Glutamatergic neuron (in vitro differentiated cells): ENCODE data around the gene GFY. TPM values are rescaled to one million over a fixed set of nuclear protein-coding genes. Genes with fewer than 3 reads are reported as not detected.
"Not testable (repeated sequence)": the region's sequence is repeated elsewhere in the genome, so short reads cannot be mapped to it uniquely, and the experiment has no call there.

Source experiments
- DNase-seq: peaks from one replicate; pipeline ENCODE4 v3.0.0; 2022
- H3K27ac Mint-ChIP-seq: one replicate; pipeline ENCODE4 v1.8.0; 2020; ENCODE audit warnings: mild to moderate bottlenecking, mixed read lengths, inconsistent platforms; ENCODE audit not compliant: unreplicated experiment
- H3K27me3 Mint-ChIP-seq: one replicate; pipeline ENCODE4 v1.8.0; 2020; ENCODE audit warnings: mild to moderate bottlenecking, moderate library complexity, mixed read lengths, inconsistent platforms; ENCODE audit not compliant: unreplicated experiment
- H3K36me3 Mint-ChIP-seq: one replicate; pipeline ENCODE4 v1.8.0; 2020; ENCODE audit warnings: mild to moderate bottlenecking, mixed read lengths, inconsistent platforms; ENCODE audit not compliant: unreplicated experiment
- H3K4me1 Mint-ChIP-seq: one replicate; pipeline ENCODE4 v1.8.0; 2020; ENCODE audit warnings: mild to moderate bottlenecking, low read depth, mixed read lengths, inconsistent platforms; ENCODE audit not compliant: unreplicated experiment
- H3K4me3 Mint-ChIP-seq: one replicate; pipeline ENCODE4 v1.8.0; 2020; ENCODE audit warnings: mild to moderate bottlenecking, mixed read lengths, inconsistent platforms; ENCODE audit not compliant: unreplicated experiment
- H3K9me3 Mint-ChIP-seq: one replicate; pipeline ENCODE4 v1.8.0; 2020; ENCODE audit warnings: mild to moderate bottlenecking, moderate library complexity, mixed read lengths, inconsistent platforms; ENCODE audit not compliant: unreplicated experiment
- CTCF ChIP-seq: fragments of 200-600 bp; sonication (generic); IDR thresholded peaks from one replicate; pipeline ENCODE4 v1.5.0; 2021; ENCODE audit not compliant: partially characterized antibody, unreplicated experiment
- total RNA-seq: library from RNA; stranded (reverse); fragmentation: NEBNext Ultra II Directional; extraction: Animal tissue kit (Norgen Biotek cat#: 25700); gene quantifications from one replicate; pipeline ENCODE4 v1.2.1, GENCODE V29; 2021; ENCODE audit not compliant: unreplicated experiment

Gene GFY
- total RNA-seq, 1 donor from 2014 or later = 0.88 TPM

DNA sequence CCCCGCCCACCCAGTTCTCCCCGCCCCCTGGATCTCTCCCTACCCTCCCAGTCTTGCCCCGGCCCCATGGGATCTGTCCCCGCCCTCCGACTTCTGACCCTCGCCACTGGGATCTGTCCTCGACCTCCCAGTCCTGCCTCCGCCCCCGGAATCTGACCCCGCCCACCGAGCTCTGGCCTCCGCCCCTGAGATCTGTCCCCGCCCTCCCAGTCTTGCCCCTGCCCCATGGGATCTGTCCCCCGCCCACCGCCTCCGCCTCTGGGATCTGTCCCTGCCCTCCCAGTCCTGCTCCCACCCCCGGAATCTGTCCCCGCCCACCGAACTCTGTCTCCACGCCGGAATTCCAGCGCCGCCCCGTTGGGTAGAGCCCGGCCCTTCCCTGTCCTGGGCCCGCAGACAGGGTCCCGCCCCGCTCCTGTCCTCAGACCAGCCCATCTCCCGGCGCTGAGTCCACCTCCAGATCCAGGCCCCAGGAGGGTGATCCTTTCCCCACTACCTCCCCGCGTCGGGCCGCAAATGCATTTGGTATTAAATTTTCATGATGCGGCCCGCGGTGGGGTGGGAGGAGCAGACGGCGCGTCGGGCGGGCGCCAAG, 17.7 kb downstream of the GFY start:
- Mint-ChIP-seq H3K27me3 (peaks cover 18% of the 10 kb centered on the region), H3K27ac (peak overlapping the region; percentile 96), H3K9me3 (peaks cover 14% of the 10 kb centered on the region), H3K4me1 (peaks cover 22% of the 10 kb centered on the region), H3K36me3 (no peaks in the 10 kb centered on the region), H3K4me3 (peak overlapping the region; percentile 88)
- TF ChIP-seq CTCF = no peak
- peak; percentile 100 for DNase-seq

DNA sequence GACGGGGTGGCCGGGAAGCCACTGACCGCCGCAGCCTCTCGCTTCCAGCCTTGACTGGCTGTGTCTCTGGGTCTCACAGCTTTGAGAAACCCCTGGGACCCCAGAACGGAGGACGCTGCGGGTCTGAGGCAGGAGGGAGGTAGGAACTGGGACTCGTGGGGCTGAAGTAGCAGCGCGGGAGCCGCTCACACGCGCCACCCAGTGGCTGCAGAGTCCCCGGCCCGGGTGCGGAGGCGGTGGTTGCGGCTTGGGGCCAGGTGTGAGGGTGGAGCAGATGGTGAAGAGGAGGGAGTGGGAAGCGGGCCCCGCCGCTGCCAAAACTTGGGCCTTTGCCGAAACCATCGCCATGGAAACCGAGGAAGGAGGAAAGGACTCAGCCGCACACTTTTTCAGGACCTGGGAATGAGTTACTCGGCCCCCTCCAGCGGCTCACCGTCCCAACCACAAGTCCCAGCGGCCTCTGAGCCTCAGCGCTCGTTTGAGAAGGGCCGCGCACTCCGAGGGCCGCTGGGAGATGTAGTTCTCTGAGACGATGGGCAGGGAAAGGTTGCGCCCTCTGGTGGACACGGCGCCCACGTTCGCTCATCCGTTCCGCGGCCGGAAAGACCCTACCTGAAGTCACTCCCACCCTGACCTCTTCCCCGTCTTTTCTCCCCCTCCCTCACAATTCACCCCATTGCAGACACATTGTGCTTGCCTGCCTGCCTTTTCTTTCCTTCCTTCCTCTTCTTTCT, 18.3 kb downstream of the GFY start:
- H3K27ac Mint-ChIP-seq = peak overlapping the region; percentile 72
- H3K4me3 Mint-ChIP-seq = peak overlapping the region; percentile 88
- peaks cover 18% of the 10 kb centered on the region for H3K9me3 Mint-ChIP-seq
- DNase-seq = peak; percentile 96
- peaks cover 15% of the 10 kb centered on the region for H3K27me3 Mint-ChIP-seq
- TF ChIP-seq CTCF = peak; percentile 79
- H3K4me1 Mint-ChIP-seq = peaks cover 20% of the 10 kb centered on the region
- no peaks in the 10 kb centered on the region for H3K36me3 Mint-ChIP-seq

DNA sequence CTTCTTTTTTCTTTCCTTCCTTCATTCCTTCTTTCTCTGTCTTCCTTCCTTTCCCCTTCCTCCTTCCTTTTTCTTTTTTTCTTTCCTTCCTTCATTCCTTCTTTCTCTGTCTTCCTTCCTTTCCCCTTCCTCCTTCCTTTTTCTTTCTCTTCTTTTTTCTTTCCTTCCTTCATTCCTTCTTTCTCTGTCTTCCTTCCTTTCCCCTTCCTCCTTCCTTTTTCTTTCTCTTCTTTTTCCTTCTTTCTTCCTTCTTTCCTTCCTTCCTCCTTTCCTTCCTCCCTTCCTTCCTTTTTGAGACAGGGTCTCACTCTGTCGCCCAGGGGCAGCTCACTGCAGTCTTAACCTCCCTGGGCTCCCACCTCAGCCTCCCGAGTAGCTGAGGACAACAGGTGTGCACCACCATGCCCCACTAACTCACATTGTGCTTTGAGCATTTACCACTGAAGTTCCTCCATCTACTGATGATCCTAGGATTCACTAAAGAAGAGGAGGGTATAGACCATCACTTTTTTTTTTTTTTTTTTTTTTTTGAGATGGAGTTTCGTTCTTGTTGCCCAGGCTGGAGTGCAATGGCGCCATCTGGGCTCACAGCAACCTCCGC, 19.0 kb downstream of the GFY start:
- H3K4me3 Mint-ChIP-seq = peak overlapping the region; percentile 88
- H3K4me1 Mint-ChIP-seq = peaks cover 14% of the 10 kb centered on the region
- not testable (repeated sequence) for H3K36me3 Mint-ChIP-seq, DNase-seq
- H3K27me3 Mint-ChIP-seq = peaks cover 15% of the 10 kb centered on the region
- H3K9me3 Mint-ChIP-seq = peaks cover 15% of the 10 kb centered on the region
- peak overlapping the region; percentile 83 for H3K27ac Mint-ChIP-seq

GRCh38 chr19:49445997-49446396, 20.8 kb downstream of the GFY start:
- no peak overlapping the region for H3K27ac Mint-ChIP-seq
- peaks cover 16% of the 10 kb centered on the region for H3K4me1 Mint-ChIP-seq
- no peaks in the 10 kb centered on the region for H3K36me3 Mint-ChIP-seq
- H3K9me3 Mint-ChIP-seq = peaks cover 14% of the 10 kb centered on the region
- H3K27me3 Mint-ChIP-seq = peaks cover 12% of the 10 kb centered on the region
- H3K4me3 Mint-ChIP-seq = peak overlapping the region; percentile 65
- no peak for DNase-seq
- no peak for TF ChIP-seq CTCF

DNA sequence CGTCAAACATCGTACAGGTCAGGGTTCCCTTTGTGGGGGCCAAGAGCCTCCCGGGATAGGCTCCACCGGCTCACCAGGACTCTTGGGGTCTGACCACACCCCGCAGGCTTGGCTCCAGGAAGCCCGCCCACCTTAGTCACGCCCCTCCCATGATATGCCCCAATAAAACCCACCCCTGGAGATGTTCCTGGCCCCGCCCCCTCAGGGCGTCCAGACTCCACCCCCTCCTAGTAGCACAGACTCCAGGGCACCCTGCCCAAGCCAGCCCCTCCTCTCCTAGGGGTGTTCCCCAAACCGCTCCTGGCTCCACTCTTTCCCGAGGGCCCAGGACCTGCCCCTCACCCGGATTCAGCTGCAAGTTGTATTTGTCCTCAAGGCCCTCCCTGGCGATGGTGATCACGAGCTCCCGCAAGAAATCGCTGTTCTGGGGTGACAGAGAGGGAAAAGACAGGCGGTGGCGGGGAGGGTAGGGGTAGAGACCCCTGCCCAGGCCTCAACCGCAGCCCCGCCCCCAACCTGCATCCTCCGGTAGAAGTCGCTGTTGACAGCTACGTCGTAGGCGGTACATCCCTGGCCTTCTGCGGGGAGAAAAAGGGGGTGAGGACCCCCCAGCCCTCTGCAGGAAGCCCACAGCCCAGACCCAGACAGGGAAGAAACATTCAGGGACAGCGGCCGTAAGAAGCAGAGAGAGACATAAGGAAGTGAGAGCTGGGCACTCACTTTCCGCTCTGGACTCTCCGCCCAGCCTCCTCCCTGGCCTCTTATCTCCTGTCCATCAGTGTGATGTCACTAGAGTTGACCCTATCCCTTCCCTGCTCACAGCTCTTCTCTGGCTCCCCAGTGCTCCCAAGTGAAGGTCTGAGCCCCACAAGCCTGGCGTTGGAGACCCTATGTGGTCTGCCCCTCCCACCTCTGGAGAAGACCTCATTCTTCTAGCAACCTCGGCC, 22.6 kb downstream of the GFY start:
- Mint-ChIP-seq H3K9me3 (peaks cover 8% of the 10 kb centered on the region), H3K36me3 (no peaks in the 10 kb centered on the region), H3K4me1 (peaks cover 8% of the 10 kb centered on the region), H3K27me3 (peaks cover 2% of the 10 kb centered on the region), H3K4me3 (peak overlapping the region; percentile 19), H3K27ac (no peak overlapping the region)
- no peak for DNase-seq
- no peak for TF ChIP-seq CTCF
